IMR-90 (cell line): ENCODE measurements around the gene UQCRC1. TPM values are rescaled to one million over a fixed set of nuclear protein-coding genes. Genes with fewer than 3 reads are reported as not detected.

ENCODE experiments used
- ATAC-seq: fragments of 200-7000 bp; cut with Tn5 transposase; 2 replicates; pipeline ENCODE4 v1.9.1; 2020; ENCODE audit warnings: low read depth, mild to moderate bottlenecking, moderate library complexity
- BruUV-seq: library from RNA; stranded (reverse); fragments of 400-500 nt; replicated peaks from 2 replicates; lab custom pipeline; 2021; lab: Mats Ljungman, UMichigan
- CTCF ChIA-PET: fragments of 300-600 bp; formaldehyde crosslinking; extraction: SDS; loops from one replicate; lab custom pipeline; 2021; ENCODE audit warnings: antibody characterized with exemption; lab: Yijun Ruan, JAX
- POLR2A ChIA-PET: fragments of 300-600 bp; sonication (Branson Sonifier 250); formaldehyde crosslinking; loops from one replicate; lab custom pipeline; 2022; ENCODE audit warnings: antibody characterized with exemption; ENCODE audit not compliant: unreplicated experiment; lab: Charles Lee
- DNase-seq: peaks from one replicate; pipeline ENCODE4 v3.0.0; 2013
- H2AFZ ChIP-seq: replicated peaks from 2 replicates; pipeline ENCODE3; 2013; ENCODE audit warnings: low read length, mild to moderate bottlenecking; ENCODE audit not compliant: poor library complexity
- H2AK5ac ChIP-seq: 2 replicates; pipeline ENCODE4 v1.6.1; 2013; ENCODE audit warnings: low read depth, low read length, inconsistent platforms
- H2AK9ac ChIP-seq: replicated peaks from 2 replicates; pipeline ENCODE3; 2013; ENCODE audit warnings: mild to moderate bottlenecking, low read depth, low read length, moderate library complexity; ENCODE audit not compliant: poor library complexity
- H2BK120ac ChIP-seq: 2 replicates; pipeline ENCODE4 v1.6.1; 2013; ENCODE audit warnings: low read depth, low read length, inconsistent platforms
- H2BK15ac ChIP-seq: 3 replicates; pipeline ENCODE4 v1.6.1; 2013; ENCODE audit warnings: low read depth, low read length, inconsistent platforms
- H2BK20ac ChIP-seq: 2 replicates; pipeline ENCODE4 v1.6.1; 2013; ENCODE audit warnings: low read depth, mild to moderate bottlenecking, inconsistent platforms, low read length, moderate library complexity
- H2BK5ac ChIP-seq: 2 replicates; pipeline ENCODE4 v1.6.1; 2013; ENCODE audit warnings: mild to moderate bottlenecking, low read depth, low read length, inconsistent platforms; ENCODE audit not compliant: poor library complexity, severe bottlenecking
- H3K14ac ChIP-seq: replicated peaks from 2 replicates; pipeline ENCODE4 v1.6.1; 2013; ENCODE audit warnings: low read depth, low read length, inconsistent platforms
- H3K18ac ChIP-seq: 2 replicates; pipeline ENCODE4 v1.6.1; 2013; ENCODE audit warnings: low read depth, low read length, control low read depth
- H3K23ac ChIP-seq: 2 replicates; pipeline ENCODE4 v1.6.1; 2013; ENCODE audit warnings: low read depth, low read length, inconsistent platforms
- H3K27ac ChIP-seq: 2 replicates; pipeline ENCODE4 v1.5.1; 2013; ENCODE audit warnings: mild to moderate bottlenecking, control low read depth, low read length; ENCODE audit not compliant: insufficient read depth
- H3K27me3 ChIP-seq: 2 replicates; pipeline ENCODE4 v1.6.1; 2013; ENCODE audit warnings: low read length; ENCODE audit not compliant: control insufficient read depth, insufficient read depth
- H3K36me3 ChIP-seq: 2 replicates; pipeline ENCODE4 v1.6.1; 2013; ENCODE audit warnings: low read length, mixed read lengths; ENCODE audit not compliant: control insufficient read depth, insufficient read depth
- H3K4ac ChIP-seq: 2 replicates; pipeline ENCODE4 v1.6.1; 2013; ENCODE audit warnings: low read depth, low read length, inconsistent platforms
- H3K4me1 ChIP-seq: 2 replicates; pipeline ENCODE4 v1.6.1; 2013; ENCODE audit warnings: low read length, mixed read lengths; ENCODE audit not compliant: control insufficient read depth, insufficient read depth
- H3K4me2 ChIP-seq: 2 replicates; pipeline ENCODE4 v1.6.1; 2013; ENCODE audit warnings: low read depth, mild to moderate bottlenecking, control low read depth, low read length, moderate library complexity
- H3K4me3 ChIP-seq: 2 replicates; pipeline ENCODE4 v1.5.1; 2013; ENCODE audit warnings: low read depth, mild to moderate bottlenecking, control low read depth, low read length, moderate library complexity; ENCODE audit not compliant: insufficient read depth
- H3K56ac ChIP-seq: 2 replicates; pipeline ENCODE4 v1.6.1; 2013; ENCODE audit warnings: low read length, inconsistent platforms; ENCODE audit not compliant: insufficient read depth; ENCODE audit errors: extremely low read depth
- H3K79me1 ChIP-seq, 2 experiments: 2 replicates each; pipeline ENCODE4 v1.6.1; 2013; ENCODE audit warnings: low read length in 2 of 2, inconsistent platforms in 1 of 2, low read depth in 1 of 2
- H3K9ac ChIP-seq: 2 replicates; pipeline ENCODE4 v1.6.1; 2013; ENCODE audit warnings: low read depth, low read length, control low read depth
- H3K9me1 ChIP-seq: 2 replicates; pipeline ENCODE4 v1.6.1; 2013; ENCODE audit warnings: low read length, inconsistent platforms; ENCODE audit not compliant: insufficient read depth
- H3K9me3 ChIP-seq: 2 replicates; pipeline ENCODE4 v1.6.1; 2013; ENCODE audit warnings: low read length; ENCODE audit not compliant: control insufficient read depth, insufficient read depth
- H4K20me1 ChIP-seq: 2 replicates; pipeline ENCODE4 v1.6.1; 2013; ENCODE audit warnings: low read length, inconsistent platforms; ENCODE audit not compliant: insufficient read depth
- H4K5ac ChIP-seq: 2 replicates; pipeline ENCODE4 v1.6.1; 2013; ENCODE audit warnings: mild to moderate bottlenecking, low read depth, low read length, control low read depth
- H4K8ac ChIP-seq, 2 experiments: 2 replicates each; pipeline ENCODE4 v1.6.1; 2013; ENCODE audit warnings: low read depth in 2 of 2, low read length in 2 of 2, control low read depth in 1 of 2, inconsistent platforms in 1 of 2
- H4K91ac ChIP-seq: 2 replicates; pipeline ENCODE4 v1.6.1; 2013; ENCODE audit warnings: low read depth, low read length, inconsistent platforms; ENCODE audit not compliant: insufficient read depth
- BHLHE40 ChIP-seq: fragments of 150-350 bp; IDR thresholded peaks from 2 replicates; pipeline ENCODE4 v1.6.1; 2016; ENCODE audit warnings: mild to moderate bottlenecking, low read depth, low read length
- FOS ChIP-seq: fragments of 150-350 bp; IDR thresholded peaks from 2 replicates; pipeline ENCODE4 v1.6.1; 2016; ENCODE audit warnings: low read depth, low read length
- MAZ ChIP-seq: IDR thresholded peaks from 2 replicates; pipeline ENCODE4 v1.6.1; 2012; ENCODE audit warnings: low read depth, mild to moderate bottlenecking, low read length, improper control_type of control experiment, moderate library complexity, borderline replicate concordance
- MXI1 ChIP-seq: IDR thresholded peaks from 2 replicates; pipeline ENCODE4 v1.6.1; 2012; ENCODE audit warnings: low read depth, mild to moderate bottlenecking, low read length, moderate library complexity, borderline replicate concordance
- NFE2L2 ChIP-seq: fragments of 150-350 bp; IDR thresholded peaks from 2 replicates; pipeline ENCODE4 v1.6.1; 2016; ENCODE audit warnings: low read depth, mild to moderate bottlenecking, low read length
- RCOR1 ChIP-seq: IDR thresholded peaks from 2 replicates; pipeline ENCODE4 v1.6.1; 2012; ENCODE audit warnings: mild to moderate bottlenecking, low read length, improper control_type of control experiment; ENCODE audit not compliant: insufficient replicate concordance
- WGBS, 2 experiments: methylation state at CpG; one replicate each; pipeline versions ENCODE4 v1.1.5 to v1.1.7; 2013; ENCODE audit warnings: missing lambda C conversion rate in 2 of 2; ENCODE audit not compliant: insufficient read length in 1 of 2; ENCODE audit errors: extremely low coverage in 2 of 2; 5-methylcytosine and 5-hydroxymethylcytosine counted together
- dilution Hi-C: fragments of 300-500 bp; cut with HindIII; formaldehyde crosslinking; loops from one replicate; pipeline ENCODE4 v1.14.3; 2018; ENCODE audit warnings: low sequenced_read_pairs; ENCODE audit not compliant: unreplicated experiment
- in situ Hi-C: fragments of 300-500 bp; cut with MboI; formaldehyde crosslinking; loops from 3 replicates; pipeline ENCODE4 v1.14.3; 2019; ENCODE audit warnings: low sequenced_read_pairs, inconsistent platforms, mixed read lengths
- intact Hi-C: fragments of 100-400 bp; cut with micrococcal nuclease; formaldehyde crosslinking; loops from 2 replicates; pipeline ENCODE4 v1.10.0; 2022
- polyA plus RNA-seq, 3 experiments: library from polyadenylated mRNA; depleted of rRNA; stranded (reverse); fragments of >200 nt; gene quantifications; 2 replicates each; pipeline ENCODE4 v1.2.3, GENCODE V29; 2012; ENCODE audit warnings: low replicate concordance in 1 of 3
- total RNA-seq: library from RNA; depleted of rRNA; stranded (reverse); fragments of >200 nt; gene quantifications from 2 replicates; pipeline ENCODE4 v1.2.3, GENCODE V29; 2012

UQCRC1 gene
- total and polyA plus RNA-seq, 2 of the 4 experiments (the other 2 are of a cell fraction), result 474 to 1,365 TPM

DNA sequence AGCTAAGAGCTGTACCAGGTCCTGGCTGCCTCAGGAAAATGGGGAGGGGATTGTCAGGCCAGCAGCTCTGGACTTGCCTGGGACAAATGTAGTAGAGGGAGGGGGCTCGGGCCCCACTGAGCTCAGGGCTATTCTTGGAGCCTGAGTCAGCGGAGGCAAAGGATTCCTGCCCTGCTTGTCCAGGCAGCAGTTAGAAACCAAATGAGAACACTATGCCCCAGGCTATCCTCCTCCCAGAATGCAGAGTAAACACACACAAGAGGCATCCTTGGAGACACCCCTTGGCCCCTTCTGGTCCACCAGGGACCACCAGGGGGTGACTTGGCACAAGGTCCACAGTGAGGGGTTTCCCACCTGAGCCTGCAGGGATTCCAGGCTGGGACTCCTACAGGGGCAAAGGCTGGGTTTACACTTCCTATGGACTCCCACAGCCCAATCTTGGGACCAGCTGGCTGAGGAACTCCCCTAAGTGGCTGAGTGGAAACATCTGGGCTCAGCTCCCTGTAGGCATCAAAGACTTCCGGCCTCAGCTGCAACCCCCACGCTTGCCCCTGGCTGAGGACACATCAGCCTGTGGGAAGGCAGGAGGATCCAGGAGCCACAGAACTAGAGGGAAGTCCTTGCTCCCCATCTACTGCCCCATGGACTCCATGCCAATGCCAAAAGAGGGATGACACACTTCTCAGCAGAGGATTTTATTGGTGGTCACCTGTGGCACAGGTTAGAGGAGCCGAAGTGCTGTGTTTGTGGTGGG lies 10.9 kb downstream of the UQCRC1 start:
- peak overlapping the region; percentile 99 for H2BK20ac ChIP-seq
- H2BK120ac ChIP-seq, result peak overlapping the region; percentile 85
- TF ChIP-seq BHLHE40 (peak; percentile 84), MXI1 (peak; percentile 10; the same call in 1 of the 2 replicates), RCOR1 (peak; percentile 49), MAZ (peak; percentile 74; the same call in 1 of the 2 replicates), FOS (peak; percentile 65), NFE2L2 (no peak; the same call in 1 of the 2 replicates)
- dilution Hi-C loops (no loop called here), intact Hi-C loops (loop anchor here (1.0 kb wide), 1 partner anchor 37 kb away; the partner anchor contains the start of gene SLC26A6), in situ Hi-C loops (no loop called here)
- H3K4me1 ChIP-seq, result peaks cover 54% of the 10 kb centered on the region
- H3K4ac ChIP-seq, result peak overlapping the region; percentile 99
- H2BK5ac ChIP-seq, result peak overlapping the region; percentile 97
- peak overlapping the region; percentile 94 for H3K27ac ChIP-seq
- peak overlapping the region; percentile 51 for H3K9ac ChIP-seq
- H2AK9ac ChIP-seq, result peak overlapping the region; percentile 99
- DNase-seq (peak; percentile 94), ATAC-seq (peak; percentile 70)
- peak overlapping the region; percentile 98 for H4K91ac ChIP-seq
- H3K9me1 ChIP-seq, result peaks cover 43% of the 10 kb centered on the region
- 0% methylated on average over 1 of the region's 5 CpGs; no CpG with 5 or more reads in 1 of the 2 experiments for WGBS, 2 experiments
- H4K8ac ChIP-seq, result peak overlapping the region; percentile 85 to 90
- H3K79me1 ChIP-seq, result peaks cover 17 to 76% of the 10 kb centered on the region in 2 experiments; a peak in 3 of 4 replicates
- H3K36me3 ChIP-seq, result peaks cover 50% of the 10 kb centered on the region
- H3K23ac ChIP-seq, result peak overlapping the region; percentile 93
- H3K14ac ChIP-seq, result peak overlapping the region; percentile 77
- H2AK5ac ChIP-seq, result peak overlapping the region; percentile 100
- H3K4me2 ChIP-seq, result peak overlapping the region; percentile 62
- ChIA-PET POLR2A (interaction anchor here (0.6 to 0.9 kb wide), 2 partner anchors 13 to 41 kb away, joined by 3 to 5 read pairs; no protein-coding TSS in a partner anchor), CTCF (interaction anchor here (0.7 to 1.0 kb wide), 4 partner anchors 11 to 65 kb away, joined by 3 to 4 read pairs (median 3); partner anchors contain the start of genes SLC26A6 and UQCRC1)
- H3K56ac ChIP-seq, result peak overlapping the region; percentile 88
- peaks cover 19% of the 10 kb centered on the region for H4K20me1 ChIP-seq
- peak overlapping the region; percentile 85 for H3K18ac ChIP-seq
- no TSS peak for BruUV-seq
- H2AFZ ChIP-seq, result peak overlapping the region; percentile 79
- no peaks in the 10 kb centered on the region for H3K27me3 ChIP-seq
- H2BK15ac ChIP-seq, result peak overlapping the region; percentile 97; the same call in 2 of the 3 replicates
- H3K9me3 ChIP-seq, result no peaks in the 10 kb centered on the region
- H3K4me3 ChIP-seq, result no peak overlapping the region
- H4K5ac ChIP-seq, result peak overlapping the region; percentile 72
